A549 (cell line): Measurements from ENCODE around the gene DLGAP1. TPM values are rescaled to one million over a fixed set of nuclear protein-coding genes. Genes with fewer than 3 reads are reported as not detected.
A peak's percentile ranks its signal among the peaks of the same experiment; 100 is the strongest.

Source experiments
- ATAC-seq, 2 experiments: fragments of 200-7000 bp in 1 of 2; fragments of >200 bp in 1 of 2; cut with Nextera tagmentation in 1 of 2; cut with Tn5 transposase in 1 of 2; 3 replicates each; pipeline versions ENCODE4 v1.8.0 to v1.9.1; 2018 to 2020; ENCODE audit warnings: mild to moderate bottlenecking in 1 of 2, moderate library complexity in 1 of 2
- CTCF ChIA-PET: fragments of 300-600 bp; sonication (Branson Sonifier 250); formaldehyde crosslinking; extraction: SDS; loops from one replicate; lab custom pipeline; 2021; ENCODE audit warnings: antibody characterized with exemption, inconsistent platforms; lab: Yijun Ruan, JAX
- POLR2A ChIA-PET: fragments of 350-600 bp; formaldehyde crosslinking; extraction: SDS; loops from one replicate; lab custom pipeline; 2021; ENCODE audit warnings: antibody characterized with exemption, inconsistent platforms; lab: Yijun Ruan, JAX
- DNase-seq, 2 experiments: peaks; one replicate each; pipeline versions ENCODE4 v3.0.0 to v3.0.0-alpha.2; 2011 to 2016; ENCODE audit warnings: low read depth in 1 of 2, low spot score in 1 of 2
- FAIRE-seq: peaks from 2 replicates; lab custom pipeline; 2011; peaks lifted over from hg19 to GRCh38; lab: Jason Lieb, UNC
- H3K27ac ChIP-seq, 2 experiments: fragments of >200 bp; sonication (Bioruptor Twin); formaldehyde crosslinking; 3 replicates each; pipeline ENCODE4 v1.5.1; 2016 to 2017
- H3K4me1 ChIP-seq: fragments of >200 bp; sonication (Bioruptor Twin); formaldehyde crosslinking; 3 replicates; pipeline ENCODE4 v1.6.1; 2016
- H3K4me2 ChIP-seq: fragments of >200 bp; sonication (Bioruptor Twin); formaldehyde crosslinking; 3 replicates; pipeline ENCODE4 v1.6.1; 2016
- H3K4me3 ChIP-seq: fragments of >200 bp; sonication (Bioruptor Twin); formaldehyde crosslinking; 3 replicates; pipeline ENCODE4 v1.5.1; 2016
- H3K9me3 ChIP-seq: fragments of >200 bp; sonication (Bioruptor Twin); formaldehyde crosslinking; 3 replicates; pipeline ENCODE4 v1.6.1; 2016
- CBX2 ChIP-seq: fragments of 200-600 bp; sonication (generic); IDR thresholded peaks from 2 replicates; pipeline ENCODE4 v1.6.1; 2016; ENCODE audit warnings: low read depth, mild to moderate bottlenecking, borderline replicate concordance
- CHD4 ChIP-seq: fragments of 200-600 bp; sonication (generic); IDR thresholded peaks from 2 replicates; pipeline ENCODE4 v1.6.1; 2016; ENCODE audit warnings: antibody characterized with exemption, mild to moderate bottlenecking, borderline replicate concordance
- EHF ChIP-seq: fragments of 250-450 bp; sonication (Bioruptor Pico); IDR thresholded peaks from 2 replicates; pipeline ENCODE4 v1.5.0; 2020; ENCODE audit warnings: mild to moderate bottlenecking
- FOSB ChIP-seq: fragments of 250-450 bp; sonication (Bioruptor Pico); IDR thresholded peaks from 2 replicates; pipeline ENCODE4 v1.5.0; 2020; ENCODE audit warnings: mild to moderate bottlenecking, moderate library complexity
- HDAC2 ChIP-seq: fragments of 200-600 bp; sonication (generic); IDR thresholded peaks from 2 replicates; pipeline ENCODE4 v1.6.1; 2016
- HOXA7 ChIP-seq: fragments of 250-450 bp; sonication (Bioruptor Pico); IDR thresholded peaks from 2 replicates; pipeline ENCODE4 v1.5.0; 2020; ENCODE audit warnings: mild to moderate bottlenecking, moderate library complexity
- JUN ChIP-seq, 2 experiments: fragments of >200 bp; sonication (Bioruptor Twin); formaldehyde crosslinking; IDR thresholded peaks; 2 replicates in 1 of 2; 3 replicates in 1 of 2; pipeline ENCODE4 v1.6.1; 2016 to 2017
- JUNB ChIP-seq: fragments of >200 bp; sonication (Bioruptor Twin); formaldehyde crosslinking; IDR thresholded peaks from 2 replicates; pipeline ENCODE4 v1.6.1; 2016
- KDM5A ChIP-seq: fragments of 200-600 bp; sonication (generic); IDR thresholded peaks from 2 replicates; pipeline ENCODE4 v1.6.1; 2016; ENCODE audit warnings: antibody characterized with exemption, mild to moderate bottlenecking
- NPAS2 ChIP-seq: fragments of 250-450 bp; sonication (Bioruptor Pico); IDR thresholded peaks from 2 replicates; pipeline ENCODE4 v1.8.0; 2022; ENCODE audit warnings: mild to moderate bottlenecking, moderate library complexity, borderline replicate concordance
- POLR2A ChIP-seq: IDR thresholded peaks from 2 replicates; pipeline ENCODE4 v1.6.1; 2012; ENCODE audit warnings: mild to moderate bottlenecking, low read length
- RCOR1 ChIP-seq: fragments of 150-350 bp; IDR thresholded peaks from 2 replicates; pipeline ENCODE4 v1.6.1; 2014; ENCODE audit warnings: antibody characterized with exemption, low read length, low read depth
- RFX5 ChIP-seq: fragments of 450-650 bp; IDR thresholded peaks from 2 replicates; pipeline ENCODE4 v1.7.1; 2014; ENCODE audit warnings: antibody characterized with exemption, mild to moderate bottlenecking, moderate library complexity
- RNF2 ChIP-seq: fragments of 200-600 bp; sonication (generic); IDR thresholded peaks from 2 replicates; pipeline ENCODE4 v1.6.1; 2016; ENCODE audit warnings: low read depth, mild to moderate bottlenecking, antibody characterized with exemption, moderate library complexity, borderline replicate concordance
- SMC3 ChIP-seq: fragments of >200 bp; sonication (Bioruptor Twin); formaldehyde crosslinking; IDR thresholded peaks from 3 replicates; pipeline ENCODE4 v1.6.1; 2018; ENCODE audit warnings: inconsistent platforms
- SREBF2 ChIP-seq: fragments of 450-650 bp; IDR thresholded peaks from 2 replicates; pipeline ENCODE4 v1.6.1; 2014; ENCODE audit warnings: mild to moderate bottlenecking, moderate library complexity
- ZNF302 ChIP-seq: fragments of 250-450 bp; sonication (Bioruptor Pico); IDR thresholded peaks from 2 replicates; pipeline ENCODE4 v1.9.0; 2021; ENCODE audit warnings: inconsistent platforms, mild to moderate bottlenecking, moderate library complexity
- WGBS: methylation state at CpG from one replicate; pipeline ENCODE4 v1.1.6; 2017; ENCODE audit errors: missing lambda C conversion rate; 5-methylcytosine and 5-hydroxymethylcytosine counted together
- polyA plus RNA-seq, 4 experiments: library from polyadenylated mRNA; depleted of rRNA in 3 of 4; stranded (reverse); fragments of >200 nt; fragmentation: RNase III in 1 of 4; extraction: RNeasy Plus Mini Kit Qiagen cat#74134 plus additional on column Dnase treatment in 1 of 4; gene quantifications; 2 replicates in 3 of 4; 3 replicates in 1 of 4; pipeline ENCODE4 v1.2.3, GENCODE V29; 2011 to 2017
- TF ChIP-seq, protein P1 (sequence below): fragments of 450-650 bp; IDR thresholded peaks from 2 replicates; pipeline ENCODE4 v1.6.1; 2014; ENCODE audit warnings: antibody characterized with exemption
- TF ChIP-seq, protein P2 (sequence below): fragments of 200-600 bp; sonication (generic); IDR thresholded peaks from 2 replicates; pipeline ENCODE4 v1.6.1; 2016; ENCODE audit warnings: antibody characterized with exemption, mild to moderate bottlenecking, moderate library complexity
- TF ChIP-seq, protein P3 (sequence below): fragments of >200 bp; sonication (Bioruptor Twin); formaldehyde crosslinking; IDR thresholded peaks from 3 replicates; pipeline ENCODE4 v1.6.1; 2016
- TF ChIP-seq, protein P4 (sequence below): fragments of 150-350 bp; IDR thresholded peaks from 2 replicates; pipeline ENCODE4 v1.6.1; 2014; ENCODE audit warnings: low read depth, mild to moderate bottlenecking, low read length

DLGAP1 gene
- polyA plus RNA-seq, 2 of the 4 experiments (the other 2 are of a cell fraction): 0.04 to 0.12 TPM

DNA sequence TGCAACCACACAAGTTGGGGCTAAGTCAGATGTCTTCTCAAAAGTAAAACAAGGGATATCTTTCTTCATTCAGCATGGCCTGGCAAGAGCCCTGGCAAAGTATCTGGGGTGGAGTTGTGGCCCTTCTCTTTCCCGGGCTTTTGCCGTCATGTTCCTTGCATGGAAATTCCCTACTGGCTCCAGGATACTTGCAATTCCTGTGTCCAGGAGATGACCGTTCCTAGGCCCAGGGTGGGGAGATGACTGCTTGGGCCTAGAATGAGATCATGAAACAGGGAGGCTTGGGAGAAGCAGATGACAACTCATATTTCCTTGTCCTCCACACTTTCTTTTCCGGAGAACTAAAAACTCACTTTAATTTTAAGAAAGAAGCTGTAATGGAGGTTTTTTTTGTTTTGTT is 944.2 kb downstream of the DLGAP1 start:
- ChIA-PET POLR2A (no interaction called here), CTCF (interaction anchor here (1.3 kb wide), 1 partner anchor 29 kb away, joined by 3 read pairs; no protein-coding TSS in a partner anchor)
- peaks cover 15% of the 10 kb centered on the region; the same call in 2 of the 3 replicates for H3K4me1 ChIP-seq
- no peaks in the 10 kb centered on the region for H3K9me3 ChIP-seq
- no peak overlapping the region for H3K4me3 ChIP-seq
- DNase-seq (no peak), ATAC-seq (no peak), FAIRE-seq (no peak)
- 77% methylated on average over 4 of the region's 4 CpGs for WGBS
- H3K4me2 ChIP-seq: no peak overlapping the region
- H3K27ac ChIP-seq: no peak overlapping the region
- TF ChIP-seq RNF2 (no peak), POLR2A (no peak), NPAS2 (no peak), SREBF2 (no peak), HOXA7 (CRISPR knock-in tag) (no peak), FOSB (no peak), HDAC2 (no peak)
- TF ChIP-seq, protein P1, sequence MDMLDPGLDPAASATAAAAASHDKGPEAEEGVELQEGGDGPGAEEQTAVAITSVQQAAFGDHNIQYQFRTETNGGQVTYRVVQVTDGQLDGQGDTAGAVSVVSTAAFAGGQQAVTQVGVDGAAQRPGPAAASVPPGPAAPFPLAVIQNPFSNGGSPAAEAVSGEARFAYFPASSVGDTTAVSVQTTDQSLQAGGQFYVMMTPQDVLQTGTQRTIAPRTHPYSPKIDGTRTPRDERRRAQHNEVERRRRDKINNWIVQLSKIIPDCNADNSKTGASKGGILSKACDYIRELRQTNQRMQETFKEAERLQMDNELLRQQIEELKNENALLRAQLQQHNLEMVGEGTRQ: no peak
- TF ChIP-seq, all 56 proteins: peak for 0

DNA sequence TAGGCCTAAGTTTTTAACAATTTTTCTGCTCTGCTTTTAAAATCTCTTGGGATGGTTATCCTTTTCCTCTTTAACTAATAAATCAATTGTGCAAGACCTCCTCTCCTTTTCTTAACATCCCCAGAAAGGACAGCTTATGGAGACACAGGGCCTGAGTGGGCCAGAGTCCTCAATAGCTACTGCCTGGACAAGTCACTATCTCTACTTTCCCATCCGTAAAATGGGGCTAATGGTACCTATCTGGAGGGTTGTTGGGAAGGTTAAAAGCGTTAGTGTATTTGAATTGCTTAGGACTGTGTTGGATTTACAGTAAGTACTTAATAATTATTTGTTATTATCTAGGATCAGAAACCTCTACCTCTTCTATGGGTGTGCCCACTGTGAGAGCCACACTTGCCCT is 945.1 kb downstream of the DLGAP1 start:
- H3K4me2 ChIP-seq: no peak overlapping the region
- 0 out of 6 replicates have a peak overlapping the region, but pooled peaks of 1 of the 2 experiments have one; percentile 30 for H3K27ac ChIP-seq
- ATAC-seq (no peak), DNase-seq (no peak), FAIRE-seq (no peak)
- H3K4me1 ChIP-seq: peaks cover 15% of the 10 kb centered on the region; the same call in 2 of the 3 replicates
- H3K4me3 ChIP-seq: no peak overlapping the region
- ChIA-PET POLR2A (no interaction called here), CTCF (no interaction called here)
- WGBS: 77% methylated on average over 2 of the region's 2 CpGs
- H3K9me3 ChIP-seq: no peaks in the 10 kb centered on the region
- TF ChIP-seq, protein P2, sequence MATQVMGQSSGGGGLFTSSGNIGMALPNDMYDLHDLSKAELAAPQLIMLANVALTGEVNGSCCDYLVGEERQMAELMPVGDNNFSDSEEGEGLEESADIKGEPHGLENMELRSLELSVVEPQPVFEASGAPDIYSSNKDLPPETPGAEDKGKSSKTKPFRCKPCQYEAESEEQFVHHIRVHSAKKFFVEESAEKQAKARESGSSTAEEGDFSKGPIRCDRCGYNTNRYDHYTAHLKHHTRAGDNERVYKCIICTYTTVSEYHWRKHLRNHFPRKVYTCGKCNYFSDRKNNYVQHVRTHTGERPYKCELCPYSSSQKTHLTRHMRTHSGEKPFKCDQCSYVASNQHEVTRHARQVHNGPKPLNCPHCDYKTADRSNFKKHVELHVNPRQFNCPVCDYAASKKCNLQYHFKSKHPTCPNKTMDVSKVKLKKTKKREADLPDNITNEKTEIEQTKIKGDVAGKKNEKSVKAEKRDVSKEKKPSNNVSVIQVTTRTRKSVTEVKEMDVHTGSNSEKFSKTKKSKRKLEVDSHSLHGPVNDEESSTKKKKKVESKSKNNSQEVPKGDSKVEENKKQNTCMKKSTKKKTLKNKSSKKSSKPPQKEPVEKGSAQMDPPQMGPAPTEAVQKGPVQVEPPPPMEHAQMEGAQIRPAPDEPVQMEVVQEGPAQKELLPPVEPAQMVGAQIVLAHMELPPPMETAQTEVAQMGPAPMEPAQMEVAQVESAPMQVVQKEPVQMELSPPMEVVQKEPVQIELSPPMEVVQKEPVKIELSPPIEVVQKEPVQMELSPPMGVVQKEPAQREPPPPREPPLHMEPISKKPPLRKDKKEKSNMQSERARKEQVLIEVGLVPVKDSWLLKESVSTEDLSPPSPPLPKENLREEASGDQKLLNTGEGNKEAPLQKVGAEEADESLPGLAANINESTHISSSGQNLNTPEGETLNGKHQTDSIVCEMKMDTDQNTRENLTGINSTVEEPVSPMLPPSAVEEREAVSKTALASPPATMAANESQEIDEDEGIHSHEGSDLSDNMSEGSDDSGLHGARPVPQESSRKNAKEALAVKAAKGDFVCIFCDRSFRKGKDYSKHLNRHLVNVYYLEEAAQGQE: no peak
- TF ChIP-seq EHF (CRISPR knock-in tag): no peak
- no peak for TF ChIP-seq KDM5A
- no peak for TF ChIP-seq CHD4
- TF ChIP-seq RFX5: no peak
- no peak for TF ChIP-seq NPAS2
- TF ChIP-seq, protein P3, sequence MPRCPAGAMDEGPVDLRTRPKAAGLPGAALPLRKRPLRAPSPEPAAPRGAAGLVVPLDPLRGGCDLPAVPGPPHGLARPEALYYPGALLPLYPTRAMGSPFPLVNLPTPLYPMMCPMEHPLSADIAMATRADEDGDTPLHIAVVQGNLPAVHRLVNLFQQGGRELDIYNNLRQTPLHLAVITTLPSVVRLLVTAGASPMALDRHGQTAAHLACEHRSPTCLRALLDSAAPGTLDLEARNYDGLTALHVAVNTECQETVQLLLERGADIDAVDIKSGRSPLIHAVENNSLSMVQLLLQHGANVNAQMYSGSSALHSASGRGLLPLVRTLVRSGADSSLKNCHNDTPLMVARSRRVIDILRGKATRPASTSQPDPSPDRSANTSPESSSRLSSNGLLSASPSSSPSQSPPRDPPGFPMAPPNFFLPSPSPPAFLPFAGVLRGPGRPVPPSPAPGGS: no peak

DNA sequence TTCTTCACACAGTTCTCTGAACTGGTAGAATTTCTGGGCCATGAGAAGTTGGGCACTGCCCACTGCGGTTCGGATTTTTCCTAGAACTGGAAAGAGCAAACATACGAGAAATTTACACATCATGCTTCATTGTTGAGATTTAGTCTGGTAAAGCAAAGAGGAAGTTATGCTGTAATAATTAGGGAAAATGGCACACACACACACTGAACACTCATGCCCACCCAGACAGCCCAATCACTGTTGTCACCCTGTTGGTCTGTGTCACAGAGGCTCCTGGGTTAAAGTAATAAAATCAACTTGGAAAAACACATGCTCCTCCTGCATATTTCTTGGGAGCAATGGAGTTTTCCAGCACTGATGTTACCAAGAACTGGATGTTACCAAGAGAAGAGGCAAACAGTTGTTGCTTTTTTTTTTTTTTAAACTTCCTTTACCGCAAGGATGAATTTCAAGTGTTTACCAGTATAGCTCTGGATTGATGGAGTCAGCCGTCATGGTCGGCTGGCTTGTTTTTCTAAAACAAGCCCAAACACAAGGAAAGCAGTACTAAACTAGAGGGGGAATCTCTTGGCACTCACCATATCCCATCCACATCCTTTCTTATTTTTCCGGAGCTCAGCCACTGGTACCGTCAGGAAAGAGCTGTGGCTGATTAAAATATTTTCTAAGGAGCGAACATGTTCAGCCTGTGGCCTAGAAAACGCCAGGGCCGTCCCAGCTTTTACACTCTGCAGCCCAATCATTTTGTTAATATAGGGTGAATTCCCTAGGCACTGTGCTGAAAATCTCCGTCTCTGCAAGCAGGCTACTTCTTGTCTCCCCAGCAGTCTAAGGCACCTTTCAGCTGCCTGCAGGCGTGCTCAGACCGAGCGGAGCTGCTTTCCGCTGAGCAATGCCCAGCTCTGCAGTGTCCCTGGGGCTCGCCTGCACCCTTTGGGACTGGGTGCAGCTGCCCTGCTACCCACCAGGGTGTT is 946.2 kb downstream of the DLGAP1 start:
- POLR2A ChIA-PET: no interaction called here
- peak overlapping the region in 1 of 2 experiments; percentile 39; a peak in 1 of 6 replicates for H3K27ac ChIP-seq
- FAIRE-seq (no peak), DNase-seq (no peak), ATAC-seq (peak in 1 of 2 experiments; percentile 42; a peak in 1 of 6 replicates)
- no peaks in the 10 kb centered on the region for H3K9me3 ChIP-seq
- H3K4me3 ChIP-seq: no peak overlapping the region
- WGBS: 90% methylated on average over 17 of the region's 17 CpGs
- H3K4me1 ChIP-seq: peaks cover 12% of the 10 kb centered on the region; the same call in 2 of the 3 replicates
- CTCF ChIA-PET: interaction anchor here (1.2 kb wide), 1 partner anchor 77 kb away, joined by 3 read pairs; no protein-coding TSS in a partner anchor
- no peak overlapping the region for H3K4me2 ChIP-seq
- TF ChIP-seq JUN (IDR thresholded peaks at IDR 0.05): no peak
- TF ChIP-seq JUNB: no peak
- no peak for TF ChIP-seq RFX5
- no peak for TF ChIP-seq CBX2
- TF ChIP-seq, protein P2: no peak
- no peak for TF ChIP-seq ZNF302 (CRISPR knock-in tag)
- TF ChIP-seq FOSB: no peak
- no peak for TF ChIP-seq SMC3
- TF ChIP-seq RCOR1: no peak
- TF ChIP-seq, protein P4, sequence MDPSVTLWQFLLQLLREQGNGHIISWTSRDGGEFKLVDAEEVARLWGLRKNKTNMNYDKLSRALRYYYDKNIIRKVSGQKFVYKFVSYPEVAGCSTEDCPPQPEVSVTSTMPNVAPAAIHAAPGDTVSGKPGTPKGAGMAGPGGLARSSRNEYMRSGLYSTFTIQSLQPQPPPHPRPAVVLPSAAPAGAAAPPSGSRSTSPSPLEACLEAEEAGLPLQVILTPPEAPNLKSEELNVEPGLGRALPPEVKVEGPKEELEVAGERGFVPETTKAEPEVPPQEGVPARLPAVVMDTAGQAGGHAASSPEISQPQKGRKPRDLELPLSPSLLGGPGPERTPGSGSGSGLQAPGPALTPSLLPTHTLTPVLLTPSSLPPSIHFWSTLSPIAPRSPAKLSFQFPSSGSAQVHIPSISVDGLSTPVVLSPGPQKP: no peak
- TF ChIP-seq NPAS2: no peak
